Common myeloid progenitor, CD34-positive (primary cell): ENCODE results near the gene CACNB3.
"Not testable (repeated sequence)": the region's sequence is repeated elsewhere in the genome, so short reads cannot be mapped to it uniquely, and the experiment has no call there.

Experiments
- CTCF ChIA-PET: fragments of 350-600 bp; sonication (Branson Sonifier 250); formaldehyde crosslinking; loops from one replicate; lab custom pipeline; 2021; ENCODE audit warnings: antibody characterized with exemption; lab: Charles Lee
- POLR2A ChIA-PET: fragments of 350-600 bp; sonication (Branson Sonifier 250); formaldehyde crosslinking; loops from one replicate; lab custom pipeline; 2021; ENCODE audit warnings: antibody characterized with exemption; lab: Charles Lee
- DNase-seq, 3 donors: peaks; one replicate each; pipeline versions ENCODE4 v3.0.0 to v3.0.0-alpha.2; 2013
- H3K27ac ChIP-seq, 2 experiments: 1 replicate in 1 of 2; 2 replicates in 1 of 2; pipeline ENCODE4 v1.7.0; 2013; ENCODE audit warnings: inconsistent platforms in 2 of 2, low read length in 2 of 2, mild to moderate bottlenecking in 2 of 2, low read depth in 1 of 2, moderate library complexity in 1 of 2; ENCODE audit not compliant: severe bottlenecking in 2 of 2, insufficient read depth in 1 of 2, poor library complexity in 1 of 2
- H3K27me3 ChIP-seq, 5 experiments: replicated peaks in 2 of 5; 1 replicate in 3 of 5; 2 replicates in 2 of 5; pipeline versions ENCODE4 v1.6.1 to v1.7.0; 2013; ENCODE audit warnings: low read length in 4 of 5, mild to moderate bottlenecking in 2 of 5, moderate library complexity in 2 of 5, inconsistent platforms in 1 of 5; ENCODE audit not compliant: insufficient read depth in 5 of 5, control insufficient read depth in 4 of 5
- H3K36me3 ChIP-seq, 4 experiments: 1 replicate in 2 of 4; 2 replicates in 2 of 4; pipeline versions ENCODE4 v1.6.1 to v1.7.0; 2013; ENCODE audit warnings: low read length in 3 of 4, control low read depth in 1 of 4, mild to moderate bottlenecking in 1 of 4; ENCODE audit not compliant: control insufficient read depth in 4 of 4, insufficient read depth in 4 of 4
- H3K4me1 ChIP-seq, 4 experiments: 1 replicate in 3 of 4; 2 replicates in 1 of 4; pipeline versions ENCODE4 v1.6.1 to v1.7.1; 2013; ENCODE audit warnings: low read length in 3 of 4, mild to moderate bottlenecking in 3 of 4, control low read depth in 1 of 4, inconsistent platforms in 1 of 4, moderate library complexity in 1 of 4; ENCODE audit not compliant: control insufficient read depth in 4 of 4, insufficient read depth in 4 of 4; ENCODE audit errors: control extremely low read depth in 1 of 4
- H3K4me3 ChIP-seq, 7 experiments: 1 replicate in 4 of 7; 2 replicates in 3 of 7; pipeline versions ENCODE4 v1.5.1 to v1.7.0; 2013; ENCODE audit warnings: mild to moderate bottlenecking in 7 of 7, low read length in 6 of 7, moderate library complexity in 6 of 7, inconsistent platforms in 2 of 7, low read depth in 2 of 7, control low read depth in 1 of 7; ENCODE audit not compliant: insufficient read depth in 4 of 7, control insufficient read depth in 1 of 7; ENCODE audit errors: extremely low read depth in 1 of 7
- H3K9me3 ChIP-seq, 5 experiments: 1 replicate in 4 of 5; 2 replicates in 1 of 5; pipeline versions ENCODE4 v1.6.1 to v1.7.1; 2013; ENCODE audit warnings: low read length in 4 of 5, mild to moderate bottlenecking in 2 of 5, inconsistent platforms in 1 of 5, low read depth in 1 of 5, moderate library complexity in 1 of 5; ENCODE audit not compliant: control insufficient read depth in 4 of 5, insufficient read depth in 2 of 5; ENCODE audit errors: control extremely low read depth in 1 of 5
- WGBS: methylation state at CpG from one replicate; pipeline ENCODE4 v1.1.5; 2013; ENCODE audit not compliant: insufficient coverage; 5-methylcytosine and 5-hydroxymethylcytosine counted together

Gene CACNB3

DNA sequence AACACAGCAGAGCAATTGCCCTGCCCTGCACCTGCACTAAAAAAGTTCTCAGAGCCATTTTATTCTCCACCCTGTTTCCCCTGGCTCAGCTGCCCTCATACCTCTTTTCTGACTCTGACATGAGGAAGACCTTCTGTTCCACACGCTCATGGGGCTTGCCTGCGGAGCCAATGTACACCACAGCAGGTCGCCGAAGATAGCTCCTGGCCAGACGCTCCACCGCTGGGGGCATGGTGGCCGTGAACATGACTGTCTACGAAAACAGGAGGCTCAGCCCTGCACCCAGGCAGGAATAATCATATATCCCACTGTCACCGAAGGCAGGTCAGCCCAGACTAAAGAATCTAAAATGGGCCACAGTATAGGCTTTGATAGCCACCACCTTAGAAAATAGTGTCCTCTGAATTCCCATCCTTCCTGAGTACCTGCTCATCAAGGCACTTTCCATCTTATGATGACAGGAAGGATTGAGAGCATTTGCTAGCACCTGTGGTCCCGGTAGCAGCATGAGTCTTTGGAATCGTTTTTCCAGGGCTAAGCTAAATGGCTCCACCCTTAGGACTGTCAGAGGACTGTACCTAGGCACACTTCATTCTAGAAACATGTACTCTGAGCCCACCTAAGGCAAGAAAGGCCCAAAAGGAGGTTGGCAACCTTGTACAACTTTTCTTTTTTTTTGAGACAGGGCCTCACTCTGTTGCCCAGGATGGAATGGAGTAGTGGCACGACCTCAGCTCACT is 14.2 kb downstream of the CACNB3 start:
- Histone ChIP-seq H3K4me1 (no peaks in the 10 kb centered on the region), H3K4me3 (no peak overlapping the region), H3K27me3 (no peaks in the 10 kb centered on the region), H3K9me3 (no peaks in the 10 kb centered on the region), H3K36me3 (peaks cover 14 to 88% (median 75%) of the 10 kb centered on the region in 4 experiments), H3K27ac (no peak overlapping the region)
- no peak for DNase-seq
- CTCF ChIA-PET = interaction anchor here (0.8 to 2.4 kb wide), 5 partner anchors 10 to 58 kb away, joined by 3 to 9 read pairs (median 5); partner anchors contain the start of gene DDX23
- POLR2A ChIA-PET = no interaction called here
- 97% methylated on average over 12 of the region's 12 CpGs for WGBS

DNA sequence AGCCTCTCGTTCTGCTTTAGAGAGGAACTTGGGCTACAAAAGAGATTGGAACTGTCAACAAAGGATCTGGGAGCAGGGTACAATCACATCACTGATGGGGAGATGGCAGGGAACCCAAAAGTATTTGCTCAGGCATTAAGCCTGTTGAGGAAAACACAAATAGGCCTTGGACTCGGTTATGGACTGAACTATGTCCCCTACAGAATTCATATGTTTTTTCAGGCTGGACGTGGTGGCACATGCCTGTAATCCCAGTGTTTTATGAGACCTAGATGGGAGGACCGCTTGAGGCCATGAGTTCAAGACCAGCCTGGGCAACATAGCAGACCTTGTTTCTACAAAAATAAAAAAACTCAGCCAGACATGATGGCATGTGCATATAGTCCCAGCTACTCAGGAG is 19.8 kb downstream of the CACNB3 start:
- no peak for DNase-seq
- Histone ChIP-seq H3K27me3 (no peaks in the 10 kb centered on the region), H3K36me3 (peaks cover 23 to 67% (median 53%) of the 10 kb centered on the region in 4 experiments), H3K4me3 (no peak overlapping the region), H3K9me3 (no peaks in the 10 kb centered on the region), H3K4me1 (no peaks in the 10 kb centered on the region), H3K27ac (no peak overlapping the region)
- WGBS = 100% methylated on average over 4 of the region's 4 CpGs
- POLR2A ChIA-PET = no interaction called here
- CTCF ChIA-PET = interaction anchor here (1.6 kb wide), 1 partner anchor 14 kb away, joined by 3 read pairs; the partner anchor contains the start of gene DDX23

DNA sequence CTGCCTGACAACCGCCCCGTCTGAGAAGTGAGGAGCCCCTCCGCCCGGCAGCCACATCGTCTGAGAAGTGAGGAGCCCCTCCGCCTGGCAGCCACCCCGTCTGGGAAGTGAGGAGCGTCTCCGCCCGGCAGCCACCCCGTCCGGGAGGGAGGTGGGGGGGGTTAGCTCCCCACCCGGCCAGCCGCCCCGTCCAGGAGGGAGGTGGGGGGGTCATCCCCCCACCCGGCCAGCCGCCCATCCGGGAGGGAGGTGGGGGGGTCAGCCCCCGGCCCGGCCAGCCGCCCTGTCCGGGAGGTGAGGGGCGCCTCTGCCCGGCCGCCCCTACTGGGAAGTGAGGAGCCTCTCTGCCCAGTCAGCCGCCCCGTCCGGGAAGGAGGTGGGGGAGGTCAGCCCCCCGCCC is 23.7 kb downstream of the CACNB3 start:
- POLR2A ChIA-PET, DNase-seq, H3K27me3 ChIP-seq, CTCF ChIA-PET, H3K4me3 ChIP-seq, H3K4me1 ChIP-seq, H3K9me3 ChIP-seq, H3K27ac ChIP-seq: not testable (repeated sequence)
- peaks cover 28 to 60% (median 40%) of the 10 kb centered on the region in 4 experiments for H3K36me3 ChIP-seq
- WGBS = no CpG with 5 or more reads among the region's 29 CpGs

DNA sequence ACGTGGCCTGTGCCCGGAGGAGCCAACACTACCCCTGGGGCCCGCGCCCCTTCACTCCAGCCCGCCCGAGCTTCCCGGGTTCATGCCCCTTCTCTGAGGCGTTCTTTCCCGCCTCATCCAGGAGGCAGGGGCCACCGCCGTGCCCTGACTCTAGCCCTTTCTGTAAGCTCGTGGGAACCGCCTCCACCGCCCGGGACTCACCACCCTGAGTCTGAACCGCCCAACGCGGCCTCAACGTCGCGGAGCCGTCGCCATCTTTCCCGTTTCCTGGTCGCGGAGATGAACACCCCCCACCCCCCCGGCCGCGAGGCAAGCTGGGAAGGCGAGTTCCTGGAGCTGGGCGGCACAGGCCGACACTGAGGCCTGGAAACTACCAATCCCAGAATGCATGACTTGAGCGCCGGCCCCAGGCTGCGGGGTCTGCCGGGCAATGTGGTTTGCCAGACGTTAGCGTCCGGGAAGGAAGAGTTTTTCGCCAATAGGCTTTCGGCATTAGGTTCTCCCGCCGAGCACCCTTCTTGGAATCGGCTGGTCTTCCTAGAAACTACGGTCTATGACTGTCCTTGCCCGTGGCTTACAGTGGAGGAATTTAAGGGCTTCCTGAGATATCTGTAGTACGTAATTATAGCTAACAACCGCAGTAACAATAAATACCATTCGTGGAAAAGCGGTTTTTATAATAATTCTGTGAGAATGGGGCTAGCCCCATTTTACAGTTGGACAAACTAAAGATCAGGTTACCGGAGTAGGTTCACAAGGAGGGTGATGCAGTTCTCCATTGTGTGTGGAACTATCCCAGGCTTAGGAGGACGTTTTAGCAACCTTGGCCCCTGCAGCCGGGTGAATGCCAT is 33.8 kb downstream of the CACNB3 start, which contains the start of gene DDX23:
TSS of gene DDX23 (minus strand) at position 281 of the 851 bp plus-strand sequence. CDS start 6,381 bp downstream, outside the sequence.
- Histone ChIP-seq H3K4me3 (peak within 1 kb of the TSS; percentile 70 to 99 (median 95)), H3K27ac (peak within 1 kb of the TSS; percentile 88 to 93), H3K4me1 (peaks cover 8 to 24% (median 21%) of the 10 kb centered on the region in 4 experiments), H3K9me3 (no peaks in the 10 kb centered on the region), H3K27me3 (no peaks in the 10 kb centered on the region), H3K36me3 (peaks cover 0 to 7% (median 2%) of the 10 kb centered on the region in 4 experiments)
- CTCF ChIA-PET = interaction anchor here (0.7 to 17.5 kb wide), 35 partner anchors 12 to 145 kb away, joined by 3 to 189 read pairs (median 7); partner anchors contain the start of genes FKBP11, RND1 and WNT1
- DNase-seq = peak; percentile 96 to 98 (median 97)
- POLR2A ChIA-PET = interaction anchor here (0.5 to 2.5 kb wide), 3 partner anchors 14 to 162 kb away, joined by 3 to 13 read pairs (median 3); partner anchors contain the start of gene RND1
- WGBS = 0% methylated on average over 42 of the region's 53 CpGs

DNA sequence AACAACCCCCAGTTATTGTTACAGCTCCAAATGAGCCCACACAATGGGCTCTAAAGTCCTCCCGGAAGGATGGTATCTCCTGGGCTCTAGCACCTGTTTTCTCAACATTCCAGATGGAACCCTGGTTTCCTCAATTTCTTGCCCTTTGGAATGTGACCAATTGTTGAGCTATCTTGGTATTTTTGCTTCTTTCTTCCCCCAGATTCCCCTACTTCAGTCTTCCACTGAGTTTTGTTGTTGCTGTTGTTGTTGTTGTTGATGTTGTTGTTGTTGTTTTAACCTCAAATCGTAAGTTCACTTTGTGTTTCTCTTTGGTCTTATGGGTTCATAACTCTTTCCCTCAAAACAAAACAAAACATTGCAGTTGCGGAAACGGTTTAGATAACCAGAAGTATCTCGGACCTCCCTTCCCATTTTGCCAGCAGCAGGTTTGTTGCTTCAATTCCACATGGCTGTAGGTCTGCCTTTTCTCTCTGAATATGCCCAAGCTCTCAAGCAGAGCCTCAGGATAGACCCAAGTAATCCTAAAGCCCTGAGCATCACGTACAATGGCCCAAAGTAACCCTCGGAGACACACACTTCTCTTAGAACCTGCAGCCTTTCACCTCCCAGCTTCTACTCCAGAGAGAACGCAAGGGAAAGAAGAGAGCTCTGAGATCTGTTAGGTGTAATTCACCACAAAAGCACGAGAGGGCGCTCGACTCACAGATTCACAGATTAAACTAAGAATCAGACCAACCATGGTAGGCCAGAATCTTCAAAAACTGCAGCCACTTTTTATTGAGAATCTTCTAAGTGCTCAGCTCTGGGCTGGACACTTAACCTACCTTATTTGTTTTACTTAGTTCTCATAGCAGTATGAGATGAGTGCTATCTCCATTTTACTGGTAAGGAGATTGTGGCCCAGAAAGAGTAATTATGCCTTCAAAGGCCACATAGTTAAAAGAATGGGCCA is 34.7 kb downstream of the CACNB3 start:
- peak; percentile 92 to 96 (median 93) for DNase-seq
- ChIA-PET CTCF (interaction anchor here (0.7 to 17.5 kb wide), 43 partner anchors 12 to 148 kb away, joined by 3 to 189 read pairs (median 7); partner anchors contain the start of genes ARF3, FKBP11, RND1 and WNT1), POLR2A (interaction anchor here (2.5 kb wide), 1 partner anchor 13 kb away, joined by 13 read pairs; the partner anchor contains the start of gene RND1)
- H3K4me1 ChIP-seq = peaks cover 8 to 24% (median 21%) of the 10 kb centered on the region in 4 experiments
- no peaks in the 10 kb centered on the region for H3K27me3 ChIP-seq
- H3K4me3 ChIP-seq = peak overlapping the region; percentile 13 to 99 (median 95)
- H3K27ac ChIP-seq = peak overlapping the region in 1 of 2 experiments; percentile 93
- WGBS = 0% methylated on average over 7 of the region's 11 CpGs
- H3K36me3 ChIP-seq = peaks cover 0 to 7% (median 2%) of the 10 kb centered on the region in 4 experiments
- H3K9me3 ChIP-seq = no peaks in the 10 kb centered on the region

DNA sequence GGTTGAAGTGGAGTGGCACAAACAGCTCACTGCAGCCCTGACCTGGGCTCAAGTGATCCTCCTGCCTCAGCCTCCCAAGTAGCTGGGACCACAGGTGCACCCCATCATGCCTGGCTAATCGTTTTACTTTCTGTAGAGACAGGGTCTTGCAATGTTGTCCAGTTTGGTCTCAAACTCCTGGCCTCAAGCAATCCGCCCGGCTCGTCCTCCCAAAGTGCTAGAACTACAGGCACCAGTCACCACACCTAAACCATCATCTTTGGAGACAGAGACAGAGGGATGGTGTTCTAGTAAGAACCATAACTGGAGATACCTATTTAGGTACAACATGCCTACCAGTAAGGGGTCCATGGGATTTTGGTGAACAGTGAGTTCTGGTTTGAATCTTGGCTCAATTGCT is 36.2 kb downstream of the CACNB3 start:
- no peak for DNase-seq
- H3K9me3 ChIP-seq = no peaks in the 10 kb centered on the region
- H3K27me3 ChIP-seq = no peaks in the 10 kb centered on the region
- peaks cover 0 to 6% (median 0%) of the 10 kb centered on the region in 4 experiments for H3K36me3 ChIP-seq
- H3K27ac ChIP-seq = no peak overlapping the region
- CTCF ChIA-PET = interaction anchor here (1.8 to 17.5 kb wide), 14 partner anchors 11 to 140 kb away, joined by 5 to 189 read pairs (median 12); partner anchors contain the start of genes RND1 and WNT1
- 83% methylated on average over 1 of the region's 4 CpGs for WGBS
- H3K4me1 ChIP-seq = peaks cover 8 to 24% (median 20%) of the 10 kb centered on the region in 4 experiments
- H3K4me3 ChIP-seq = no peak overlapping the region
- POLR2A ChIA-PET = interaction anchor here (2.5 kb wide), 1 partner anchor 11 kb away, joined by 13 read pairs; the partner anchor contains the start of gene RND1
